SK-N-SH (cell line): ENCODE data around the gene DEFB129. TPM values are rescaled to one million over a fixed set of nuclear protein-coding genes. Genes with fewer than 3 reads are reported as not detected.

Experiments used
- CTCF ChIP-seq: fragments of 200-600 bp; sonication (generic); IDR thresholded peaks from 2 replicates; pipeline ENCODE4 v1.6.1; 2017; ENCODE audit warnings: antibody characterized with exemption, mild to moderate bottlenecking, moderate library complexity
- FOSL2 ChIP-seq: IDR thresholded peaks from 2 replicates; pipeline ENCODE4 v1.4.0; 2012; ENCODE audit warnings: low read depth, mild to moderate bottlenecking, moderate library complexity, borderline replicate concordance
- FOXJ3 ChIP-seq: sonication (generic); formaldehyde crosslinking; IDR thresholded peaks from 2 replicates; pipeline ENCODE4 v1.5.1; 2020; ENCODE audit warnings: mild to moderate bottlenecking, missing genetic modification reagents
- FOXM1 ChIP-seq: IDR thresholded peaks from 2 replicates; pipeline ENCODE4 v1.4.0; 2012; ENCODE audit warnings: low read depth, mild to moderate bottlenecking
- GABPA ChIP-seq: IDR thresholded peaks from 2 replicates; pipeline ENCODE4 v1.4.0; 2012; ENCODE audit warnings: low read depth, mild to moderate bottlenecking
- GATA2 ChIP-seq: sonication (generic); formaldehyde crosslinking; IDR thresholded peaks from 2 replicates; pipeline ENCODE4 v1.5.0; 2020; ENCODE audit warnings: mild to moderate bottlenecking, missing genetic modification reagents
- MAX ChIP-seq: IDR thresholded peaks from 2 replicates; pipeline ENCODE4 v1.4.0; 2012; ENCODE audit warnings: low read depth
- MEF2A ChIP-seq: IDR thresholded peaks from 2 replicates; pipeline ENCODE4 v1.4.0; 2012; ENCODE audit warnings: low read depth, borderline replicate concordance
- POLR2AphosphoS5 ChIP-seq: IDR thresholded peaks from 2 replicates; pipeline ENCODE4 v1.6.1; 2012; ENCODE audit warnings: low read depth, low read length
- RAD21 ChIP-seq: IDR thresholded peaks from 2 replicates; pipeline ENCODE4 v1.6.1; 2012; ENCODE audit warnings: mild to moderate bottlenecking, low read length
- RCOR1 ChIP-seq: fragments of 150-350 bp; IDR thresholded peaks from 2 replicates; pipeline ENCODE4 v1.6.1; 2017; ENCODE audit warnings: antibody characterized with exemption, low read length
- SMC3 ChIP-seq: IDR thresholded peaks from 2 replicates; pipeline ENCODE4 v1.6.1; 2012; ENCODE audit warnings: low read depth, low read length, improper control_type of control experiment
- TAF1 ChIP-seq: IDR thresholded peaks from 2 replicates; pipeline ENCODE4 v1.6.1; 2012; ENCODE audit warnings: low read depth, mild to moderate bottlenecking, low read length, moderate library complexity, borderline replicate concordance
- TCF12 ChIP-seq: IDR thresholded peaks from 2 replicates; pipeline ENCODE4 v1.4.0; 2012
- TEAD4 ChIP-seq: IDR thresholded peaks from 2 replicates; pipeline ENCODE4 v1.4.0; 2012; ENCODE audit warnings: mild to moderate bottlenecking, borderline replicate concordance; ENCODE audit not compliant: insufficient read depth
- YY1 ChIP-seq: IDR thresholded peaks from 2 replicates; pipeline ENCODE4 v1.4.0; 2012; ENCODE audit warnings: low read depth, mild to moderate bottlenecking
- polyA plus RNA-seq, 3 experiments: library from polyadenylated mRNA; depleted of rRNA; stranded (reverse); fragments of >200 nt; gene quantifications; 2 replicates each; pipeline ENCODE4 v1.2.3, GENCODE V29; 2012
- TF ChIP-seq, protein P1 (sequence below): IDR thresholded peaks from 2 replicates; pipeline ENCODE4 v1.4.0; 2012; ENCODE audit warnings: low read depth, borderline replicate concordance
- TF ChIP-seq, protein P2 (sequence below): fragments of 150-350 bp; IDR thresholded peaks from 2 replicates; pipeline ENCODE4 v1.6.1; 2017; ENCODE audit warnings: antibody characterized with exemption, low read length, low read depth, borderline replicate concordance
- TF ChIP-seq, protein P3 (sequence below): IDR thresholded peaks from 2 replicates; pipeline ENCODE4 v1.4.0; 2012; ENCODE audit warnings: low read depth, borderline replicate concordance

DEFB129 gene
- polyA plus RNA-seq, 1 of the 3 experiments (the other 2 are of a cell fraction) = not detected

GRCh38 chr20:235891-236290, 8.8 kb downstream of the DEFB129 start (continued):
- TF ChIP-seq, protein P1, sequence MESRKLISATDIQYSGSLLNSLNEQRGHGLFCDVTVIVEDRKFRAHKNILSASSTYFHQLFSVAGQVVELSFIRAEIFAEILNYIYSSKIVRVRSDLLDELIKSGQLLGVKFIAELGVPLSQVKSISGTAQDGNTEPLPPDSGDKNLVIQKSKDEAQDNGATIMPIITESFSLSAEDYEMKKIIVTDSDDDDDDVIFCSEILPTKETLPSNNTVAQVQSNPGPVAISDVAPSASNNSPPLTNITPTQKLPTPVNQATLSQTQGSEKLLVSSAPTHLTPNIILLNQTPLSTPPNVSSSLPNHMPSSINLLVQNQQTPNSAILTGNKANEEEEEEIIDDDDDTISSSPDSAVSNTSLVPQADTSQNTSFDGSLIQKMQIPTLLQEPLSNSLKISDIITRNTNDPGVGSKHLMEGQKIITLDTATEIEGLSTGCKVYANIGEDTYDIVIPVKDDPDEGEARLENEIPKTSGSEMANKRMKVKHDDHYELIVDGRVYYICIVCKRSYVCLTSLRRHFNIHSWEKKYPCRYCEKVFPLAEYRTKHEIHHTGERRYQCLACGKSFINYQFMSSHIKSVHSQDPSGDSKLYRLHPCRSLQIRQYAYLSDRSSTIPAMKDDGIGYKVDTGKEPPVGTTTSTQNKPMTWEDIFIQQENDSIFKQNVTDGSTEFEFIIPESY = no peak
- TF ChIP-seq MAX = no peak
- TF ChIP-seq YY1 = no peak
- TF ChIP-seq, protein P2, sequence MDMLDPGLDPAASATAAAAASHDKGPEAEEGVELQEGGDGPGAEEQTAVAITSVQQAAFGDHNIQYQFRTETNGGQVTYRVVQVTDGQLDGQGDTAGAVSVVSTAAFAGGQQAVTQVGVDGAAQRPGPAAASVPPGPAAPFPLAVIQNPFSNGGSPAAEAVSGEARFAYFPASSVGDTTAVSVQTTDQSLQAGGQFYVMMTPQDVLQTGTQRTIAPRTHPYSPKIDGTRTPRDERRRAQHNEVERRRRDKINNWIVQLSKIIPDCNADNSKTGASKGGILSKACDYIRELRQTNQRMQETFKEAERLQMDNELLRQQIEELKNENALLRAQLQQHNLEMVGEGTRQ = no peak
- TF ChIP-seq FOXM1 = no peak
- TF ChIP-seq RCOR1 = no peak
- TF ChIP-seq MEF2A = no peak
- TF ChIP-seq TAF1 = no peak
- no peak for TF ChIP-seq GABPA
- no peak for TF ChIP-seq FOSL2
- TF ChIP-seq CTCF = peak; percentile 38
- TF ChIP-seq RAD21 = peak; percentile 72
- no peak for TF ChIP-seq GATA2 (CRISPR knock-in tag)
- no peak for TF ChIP-seq TEAD4
- no peak for TF ChIP-seq POLR2AphosphoS5
- TF ChIP-seq, protein P3, sequence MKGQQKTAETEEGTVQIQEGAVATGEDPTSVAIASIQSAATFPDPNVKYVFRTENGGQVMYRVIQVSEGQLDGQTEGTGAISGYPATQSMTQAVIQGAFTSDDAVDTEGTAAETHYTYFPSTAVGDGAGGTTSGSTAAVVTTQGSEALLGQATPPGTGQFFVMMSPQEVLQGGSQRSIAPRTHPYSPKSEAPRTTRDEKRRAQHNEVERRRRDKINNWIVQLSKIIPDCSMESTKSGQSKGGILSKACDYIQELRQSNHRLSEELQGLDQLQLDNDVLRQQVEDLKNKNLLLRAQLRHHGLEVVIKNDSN = no peak
- TF ChIP-seq TCF12 = no peak
- no peak for TF ChIP-seq FOXJ3 (CRISPR knock-in tag)
- TF ChIP-seq SMC3 = peak; percentile 53
